ENCODE data around the gene CGB3. TPM values are rescaled to one million over a fixed set of nuclear protein-coding genes. Genes with fewer than 3 reads are reported as not detected.

CGB3 gene
- total RNA-seq, 1 experiment from 2014 or later = not detected

DNA sequence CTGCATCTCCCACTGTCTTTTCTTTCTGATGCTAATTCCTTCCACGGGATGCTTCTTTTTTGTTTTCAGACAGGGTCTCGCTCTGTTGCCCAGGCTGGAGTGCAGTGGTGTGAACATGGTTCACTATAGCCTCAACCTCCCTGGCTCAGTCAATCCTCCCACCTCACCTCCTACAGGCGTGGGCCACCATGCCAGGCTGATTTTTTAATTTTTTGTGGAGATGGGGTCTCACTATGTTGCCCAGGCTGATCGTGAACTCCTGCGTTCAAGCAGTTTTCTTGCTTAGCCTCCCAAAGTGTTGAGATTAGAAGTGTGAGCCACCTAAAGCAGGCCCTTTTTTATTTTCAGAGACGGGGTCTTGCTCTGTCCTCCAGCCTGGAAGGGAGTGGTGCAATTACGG lies 35.8 kb downstream of the CGB3 start:
- Histone ChIP-seq H3K27ac (ENCODE audit: low read depth, low read length) (no peak overlapping the region), H3K9me2 (ENCODE audit: insufficient read depth) (no peaks in the 10 kb centered on the region), H3K4me1 (ENCODE audit: control insufficient read depth in 1 of 2, insufficient read depth in 2 of 2, low read length in 2 of 2) (peaks cover 6 to 11% of the 10 kb centered on the region in 2 experiments; a peak in 3 of 4 replicates), H4K20me1 (ENCODE audit: insufficient read depth) (no peaks in the 10 kb centered on the region), H3K4me3 (replicated peaks in 1 of 2; ENCODE audit: low read depth in 1 of 2, low read length in 2 of 2) (no peak overlapping the region), H3K9me3 (ENCODE audit: control insufficient read depth in 1 of 2, insufficient read depth in 1 of 2, low read depth in 1 of 2, low read length in 2 of 2) (no peaks in the 10 kb centered on the region), H3K36me3 (ENCODE audit: control insufficient read depth in 1 of 2, insufficient read depth in 2 of 2, low read length in 2 of 2) (peaks cover 14 to 17% of the 10 kb centered on the region in 2 experiments; a peak in 2 of 4 replicates), H3K27me3 (ENCODE audit: insufficient read depth, low read length) (no peaks in the 10 kb centered on the region), H3K79me2 (ENCODE audit: insufficient read depth, low read length) (peaks cover 26% of the 10 kb centered on the region), H3K9ac (ENCODE audit: low read length) (no peak overlapping the region), H2AFZ (ENCODE audit: low read depth, low read length, poor library complexity, severe bottlenecking) (no peak overlapping the region), H3K4me2 (ENCODE audit: low read length) (no peak overlapping the region)
- no peak for DNase-seq (ENCODE audit: low read depth, low spot score)
- ATAC-seq = no peak
- ChIA-PET POLR2A (no interaction called here), CTCF (interaction anchor here (1.6 kb wide), 1 partner anchor 9 kb away, joined by 3 read pairs; no protein-coding TSS in a partner anchor), RAD21 (ENCODE audit: low non-redundant PET in 1 of 2, low total read pairs in 2 of 2, uncharacterized antibody in 2 of 2, unreplicated experiment in 2 of 2) (no interaction called here)
- no TSS peak for BruUV-seq (replicated peaks)
- intact Hi-C loops (cut with micrococcal nuclease) = no loop called here
- TF ChIP-seq POLR2A (IDR thresholded peaks at IDR 0.05; ENCODE audit: borderline replicate concordance, extremely low read depth, insufficient read depth, insufficient read length) = no peak
- no peak for TF ChIP-seq FOSL1 (IDR thresholded peaks at IDR 0.05; ENCODE audit: low read depth)
- no peak for TF ChIP-seq ZNF274 (IDR thresholded peaks at IDR 0.05; ENCODE audit: low read depth, low read length)
- TF ChIP-seq EZH2 (IDR thresholded peaks at IDR 0.05) = no peak
- no peak for TF ChIP-seq ELF1 (IDR thresholded peaks at IDR 0.05; ENCODE audit: borderline replicate concordance, low read depth)
- TF ChIP-seq, protein P1, sequence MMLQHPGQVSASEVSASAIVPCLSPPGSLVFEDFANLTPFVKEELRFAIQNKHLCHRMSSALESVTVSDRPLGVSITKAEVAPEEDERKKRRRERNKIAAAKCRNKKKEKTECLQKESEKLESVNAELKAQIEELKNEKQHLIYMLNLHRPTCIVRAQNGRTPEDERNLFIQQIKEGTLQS (IDR thresholded peaks at IDR 0.05) = no peak

DNA sequence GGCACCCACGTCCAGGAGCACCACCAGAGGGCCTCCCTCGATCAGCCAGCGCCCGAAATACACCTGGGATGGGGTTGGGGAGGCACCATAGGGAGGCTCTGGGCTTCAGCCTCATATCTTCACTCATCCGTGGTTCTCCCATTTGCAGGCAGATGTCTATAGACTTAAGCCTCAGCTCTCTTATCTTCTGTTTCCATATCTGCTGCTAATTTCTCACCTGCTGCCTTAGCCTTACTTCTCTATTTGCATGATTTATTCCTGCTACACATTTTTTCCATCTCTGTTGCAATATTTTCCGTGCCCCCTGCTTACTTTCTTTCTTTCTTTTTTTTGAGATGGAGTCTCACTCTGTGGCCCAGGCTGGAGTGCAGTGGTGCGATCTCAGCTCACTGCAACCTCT lies 36.8 kb downstream of the CGB3 start:
- Histone ChIP-seq H2AFZ (ENCODE audit: low read depth, low read length, poor library complexity, severe bottlenecking) (no peak overlapping the region), H3K9me2 (ENCODE audit: insufficient read depth) (no peaks in the 10 kb centered on the region), H3K27me3 (ENCODE audit: insufficient read depth, low read length) (no peaks in the 10 kb centered on the region), H3K4me2 (ENCODE audit: low read length) (no peak overlapping the region), H4K20me1 (ENCODE audit: insufficient read depth) (no peaks in the 10 kb centered on the region), H3K9ac (ENCODE audit: low read length) (no peak overlapping the region), H3K27ac (ENCODE audit: low read depth, low read length) (no peak overlapping the region), H3K4me3 (replicated peaks in 1 of 2; ENCODE audit: low read depth in 1 of 2, low read length in 2 of 2) (no peak overlapping the region), H3K4me1 (ENCODE audit: control insufficient read depth in 1 of 2, insufficient read depth in 2 of 2, low read length in 2 of 2) (peaks cover 6 to 11% of the 10 kb centered on the region in 2 experiments; a peak in 3 of 4 replicates), H3K36me3 (ENCODE audit: control insufficient read depth in 1 of 2, insufficient read depth in 2 of 2, low read length in 2 of 2) (peaks cover 14 to 23% of the 10 kb centered on the region in 2 experiments; a peak in 2 of 4 replicates), H3K79me2 (ENCODE audit: insufficient read depth, low read length) (peaks cover 19% of the 10 kb centered on the region), H3K9me3 (ENCODE audit: control insufficient read depth in 1 of 2, insufficient read depth in 1 of 2, low read depth in 1 of 2, low read length in 2 of 2) (no peaks in the 10 kb centered on the region)
- intact Hi-C loops (cut with micrococcal nuclease) = no loop called here
- ChIA-PET POLR2A (no interaction called here), RAD21 (ENCODE audit: low non-redundant PET in 1 of 2, low total read pairs in 2 of 2, uncharacterized antibody in 2 of 2, unreplicated experiment in 2 of 2) (no interaction called here), CTCF (interaction anchor here (1.3 to 1.6 kb wide), 2 partner anchors 10 to 17 kb away, joined by 3 to 7 read pairs; no protein-coding TSS in a partner anchor)
- no peak for DNase-seq (ENCODE audit: low read depth, low spot score)
- ATAC-seq = peak; percentile 46
- BruUV-seq (replicated peaks) = no TSS peak
- TF ChIP-seq, protein P2, sequence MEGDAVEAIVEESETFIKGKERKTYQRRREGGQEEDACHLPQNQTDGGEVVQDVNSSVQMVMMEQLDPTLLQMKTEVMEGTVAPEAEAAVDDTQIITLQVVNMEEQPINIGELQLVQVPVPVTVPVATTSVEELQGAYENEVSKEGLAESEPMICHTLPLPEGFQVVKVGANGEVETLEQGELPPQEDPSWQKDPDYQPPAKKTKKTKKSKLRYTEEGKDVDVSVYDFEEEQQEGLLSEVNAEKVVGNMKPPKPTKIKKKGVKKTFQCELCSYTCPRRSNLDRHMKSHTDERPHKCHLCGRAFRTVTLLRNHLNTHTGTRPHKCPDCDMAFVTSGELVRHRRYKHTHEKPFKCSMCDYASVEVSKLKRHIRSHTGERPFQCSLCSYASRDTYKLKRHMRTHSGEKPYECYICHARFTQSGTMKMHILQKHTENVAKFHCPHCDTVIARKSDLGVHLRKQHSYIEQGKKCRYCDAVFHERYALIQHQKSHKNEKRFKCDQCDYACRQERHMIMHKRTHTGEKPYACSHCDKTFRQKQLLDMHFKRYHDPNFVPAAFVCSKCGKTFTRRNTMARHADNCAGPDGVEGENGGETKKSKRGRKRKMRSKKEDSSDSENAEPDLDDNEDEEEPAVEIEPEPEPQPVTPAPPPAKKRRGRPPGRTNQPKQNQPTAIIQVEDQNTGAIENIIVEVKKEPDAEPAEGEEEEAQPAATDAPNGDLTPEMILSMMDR (IDR thresholded peaks at IDR 0.05 in 2 of 3, conservative IDR thresholded peaks at IDR 0.05 in 1 of 3; ENCODE audit: borderline replicate concordance in 1 of 3, insufficient read depth in 1 of 3, low read depth in 2 of 3, low read length in 2 of 3) = peak in 1 of 3 experiments; percentile 19; a peak in 1 of 6 replicates
- TF ChIP-seq EZH2phosphoT487 (IDR thresholded peaks at IDR 0.05; ENCODE audit: borderline replicate concordance) = no peak

Data from HCT116 (cell line).